Upper lobe of left lung (tissue), 6 donors: ENCODE results near the gene NAPB. TPM values are rescaled to one million over a fixed set of nuclear protein-coding genes. Genes with fewer than 3 reads are reported as not detected.

ENCODE experiments used
- ATAC-seq, 2 donors: fragments of 200-7000 bp; cut with Tn5 transposase; one replicate each; pipeline ENCODE4 v1.9.1; 2022; ENCODE audit warnings: mild to moderate bottlenecking in 2 of 2, moderate library complexity in 2 of 2; ENCODE audit not compliant: low FRiP score in 2 of 2
- DNase-seq, 2 donors: peaks; one replicate each; pipeline ENCODE4 v3.0.0-alpha.2; 2019 to 2020
- H3K27ac ChIP-seq, 4 donors: fragments of 200-600 bp; sonication (generic); one replicate each; pipeline ENCODE4 v1.5.1; 2016 to 2019
- H3K27me3 ChIP-seq, 4 donors: fragments of 200-600 bp; sonication (generic); one replicate each; pipeline ENCODE4 v1.5.1; 2017 to 2019
- H3K36me3 ChIP-seq, 4 donors: fragments of 200-600 bp; sonication (generic); one replicate each; pipeline ENCODE4 v1.5.1; 2016 to 2019
- H3K4me1 ChIP-seq, 4 donors: fragments of 200-600 bp; sonication (generic); one replicate each; pipeline ENCODE4 v1.5.1; 2018 to 2019
- H3K4me3 ChIP-seq, 4 donors: fragments of 200-600 bp; sonication (generic); one replicate each; pipeline ENCODE4 v1.5.1; 2017 to 2019; ENCODE audit warnings: mild to moderate bottlenecking in 2 of 4, moderate library complexity in 1 of 4
- H3K9me3 ChIP-seq, 4 donors: fragments of 200-600 bp; sonication (generic); one replicate each; pipeline ENCODE4 v1.5.1; 2018 to 2019
- CTCF ChIP-seq, 6 experiments: fragments of 450-650 bp in 4 of 6; fragments of 200-600 bp in 2 of 6; sonication (generic) in 2 of 6; IDR thresholded peaks; one replicate each; pipeline ENCODE4 v1.5.1; 2016 to 2019; ENCODE audit warnings: antibody characterized with exemption in 6 of 6
- EP300 ChIP-seq, 4 donors: sonication (generic); formaldehyde crosslinking; IDR thresholded peaks; one replicate each; pipeline ENCODE4 v1.5.1; 2017; ENCODE audit warnings: antibody characterized with exemption in 4 of 4, control low read depth in 2 of 4
- POLR2A ChIP-seq, 4 donors: fragments of 450-650 bp; IDR thresholded peaks; one replicate each; pipeline ENCODE4 v1.5.1; 2016 to 2017; ENCODE audit warnings: antibody characterized with exemption in 4 of 4, mild to moderate bottlenecking in 2 of 4
- POLR2AphosphoS5 ChIP-seq, 2 donors: sonication (generic); formaldehyde crosslinking; IDR thresholded peaks; one replicate each; pipeline ENCODE4 v1.5.1; 2017; ENCODE audit warnings: antibody characterized with exemption in 2 of 2
- WGBS, 2 donors: methylation state at CpG; one replicate each; pipeline ENCODE4 v1.1.5; 2017 to 2018; 5-methylcytosine and 5-hydroxymethylcytosine counted together
- total RNA-seq, 6 donors: library from RNA; depleted of rRNA in 4 of 6; stranded (reverse); fragments of >200 nt in 4 of 6; gene quantifications; one replicate each; pipeline versions ENCODE4 v1.1.0 to v1.2.1, GENCODE V29; 2016 to 2021
- donor health status: DM: no; HTN: no; CAD: no; lungs with moderate emphysema.
- donor health status: DM: no; HTN: yes; CAD: no; lungs with severe emphysema.

NAPB gene
- total RNA-seq, 6 donors from 2014 or later, result 9.7 to 27.7 (median 11.1) TPM

GRCh38 chr20:23401051-23401450 lies 20.2 kb downstream of the NAPB start:
- H3K27ac ChIP-seq, result no peak overlapping the region
- peaks cover 0 to 3% (median 0%) of the 10 kb centered on the region in 4 donors for H3K36me3 ChIP-seq
- H3K27me3 ChIP-seq, result no peaks in the 10 kb centered on the region
- TF ChIP-seq POLR2A (IDR thresholded peaks at IDR 0.05), result no peak
- no peak for TF ChIP-seq CTCF (IDR thresholded peaks at IDR 0.05)
- TF ChIP-seq EP300 (IDR thresholded peaks at IDR 0.05), result no peak
- no peak for TF ChIP-seq POLR2AphosphoS5 (IDR thresholded peaks at IDR 0.05)
- 91% methylated on average over 5 of the region's 5 CpGs for WGBS, 2 donors
- H3K9me3 ChIP-seq, result no peaks in the 10 kb centered on the region
- peaks cover 13 to 31% (median 25%) of the 10 kb centered on the region in 4 donors for H3K4me1 ChIP-seq
- no peak overlapping the region for H3K4me3 ChIP-seq
- ATAC-seq (no peak), DNase-seq (no peak)

- TF ChIP-seq EP300 (IDR thresholded peaks at IDR 0.05) (no peak), CTCF (IDR thresholded peaks at IDR 0.05) (peak in 3 of 6 experiments; percentile 26 to 53 (median 31)), POLR2A (IDR thresholded peaks at IDR 0.05) (no peak), POLR2AphosphoS5 (IDR thresholded peaks at IDR 0.05) (peak in 1 of 2 donors; percentile 31)
- H3K27ac ChIP-seq, result peak overlapping the region in 1 of 4 donors; percentile 5
- WGBS, 2 donors, result 56 to 71% methylated on average over 6 of the region's 6 CpGs
Observed at GRCh38 chr20:23399568-23400241, 21.6 kb downstream of the NAPB start.

GRCh38 chr20:23397961-23398360 lies 23.3 kb downstream of the NAPB start:
- Histone ChIP-seq H3K9me3 (no peaks in the 10 kb centered on the region), H3K27me3 (no peaks in the 10 kb centered on the region), H3K4me3 (no peak overlapping the region), H3K4me1 (peaks cover 11 to 27% (median 20%) of the 10 kb centered on the region in 4 donors), H3K27ac (peak overlapping the region in 1 of 4 donors; percentile 15), H3K36me3 (peaks cover 10 to 25% (median 21%) of the 10 kb centered on the region in 4 donors)
- DNase-seq (no peak), ATAC-seq (peak in 1 of 2 donors; percentile 64)
- TF ChIP-seq CTCF (IDR thresholded peaks at IDR 0.05) (no peak), EP300 (IDR thresholded peaks at IDR 0.05) (no peak), POLR2A (IDR thresholded peaks at IDR 0.05) (no peak), POLR2AphosphoS5 (IDR thresholded peaks at IDR 0.05) (no peak)
- 68 to 69% methylated on average over 2 of the region's 2 CpGs for WGBS, 2 donors

More at GRCh38 chr20:23399568-23400241, 21.6 kb downstream of the NAPB start:
- ATAC-seq (peak; percentile 34 to 87), DNase-seq (peak in 1 of 2 donors; percentile 59)
- Histone ChIP-seq H3K4me3 (no peak overlapping the region), H3K36me3 (peaks cover 0 to 9% (median 4%) of the 10 kb centered on the region in 4 donors), H3K4me1 (peaks cover 17 to 29% (median 24%) of the 10 kb centered on the region in 4 donors), H3K9me3 (no peaks in the 10 kb centered on the region), H3K27me3 (no peaks in the 10 kb centered on the region)

- ATAC-seq, result no peak
- no peak for TF ChIP-seq CTCF (IDR thresholded peaks at IDR 0.05)
- no peak for TF ChIP-seq POLR2AphosphoS5 (IDR thresholded peaks at IDR 0.05)
- TF ChIP-seq POLR2A (IDR thresholded peaks at IDR 0.05), result no peak
- no peak for TF ChIP-seq EP300 (IDR thresholded peaks at IDR 0.05)
- Histone ChIP-seq H3K4me1 (peaks cover 11 to 27% (median 20%) of the 10 kb centered on the region in 4 donors), H3K27ac (no peak overlapping the region), H3K27me3 (no peaks in the 10 kb centered on the region), H3K9me3 (no peaks in the 10 kb centered on the region), H3K36me3 (peaks cover 12 to 32% (median 21%) of the 10 kb centered on the region in 4 donors), H3K4me3 (no peak overlapping the region)
- DNase-seq, result no peak
- WGBS, 2 donors, result 71 to 75% methylated on average over 6 of the region's 6 CpGs
Observed at GRCh38 chr20:23396950-23397627, 24.2 kb downstream of the NAPB start.
